Caco-2 (cell line): ENCODE results near the gene ZRANB1. TPM values are rescaled to one million over a fixed set of nuclear protein-coding genes. Genes with fewer than 3 reads are reported as not detected.
A peak's percentile ranks its signal among the peaks of the same experiment; 100 is the strongest.

Source experiments
- BruUV-seq: library from RNA; stranded (reverse); fragments of 400-500 nt; replicated peaks from 2 replicates; lab custom pipeline; 2021; lab: Mats Ljungman, UMichigan
- CTCF ChIA-PET: fragments of 300-600 bp; sonication (Branson Sonifier 250); formaldehyde crosslinking; loops from one replicate; lab custom pipeline; 2022; ENCODE audit warnings: antibody characterized with exemption; lab: Charles Lee
- POLR2A ChIA-PET: fragments of 300-600 bp; sonication (Branson Sonifier 250); formaldehyde crosslinking; loops from one replicate; lab custom pipeline; 2022; ENCODE audit warnings: antibody characterized with exemption; lab: Charles Lee
- DNase-seq, 2 experiments: peaks; one replicate each; pipeline versions ENCODE4 v3.0.0 to v3.0.0-alpha.2; 2020 to 2022
- H3K27me3 ChIP-seq: replicated peaks from 2 replicates; pipeline ENCODE4 v1.6.0; 2011; ENCODE audit warnings: low read length; ENCODE audit not compliant: control insufficient read depth, insufficient read depth
- H3K36me3 ChIP-seq: 2 replicates; pipeline ENCODE4 v1.5.1; 2011; ENCODE audit warnings: low read length; ENCODE audit not compliant: control insufficient read depth, insufficient read depth
- H3K4me1 ChIP-seq: fragments of 250-450 bp; sonication (Bioruptor Pico); 2 replicates; pipeline ENCODE4 v1.5.1; 2020; ENCODE audit warnings: mild to moderate bottlenecking
- H3K4me3 ChIP-seq: 2 replicates; pipeline ENCODE4 v1.5.1; 2011; ENCODE audit warnings: low read depth, mild to moderate bottlenecking, control low read depth, low read length
- H3K9me3 ChIP-seq: fragments of 250-450 bp; sonication (Bioruptor Pico); 2 replicates; pipeline ENCODE4 v1.5.1; 2020; ENCODE audit warnings: mild to moderate bottlenecking, moderate library complexity
- H3K27ac Mint-ChIP-seq: one replicate; pipeline ENCODE4 v1.8.0; 2022; ENCODE audit warnings: mixed read lengths; ENCODE audit not compliant: unreplicated experiment
- H3K27me3 Mint-ChIP-seq: one replicate; pipeline ENCODE4 v1.8.0; 2022; ENCODE audit warnings: mixed read lengths; ENCODE audit not compliant: insufficient read depth, unreplicated experiment
- H3K36me3 Mint-ChIP-seq: one replicate; pipeline ENCODE4 v1.8.0; 2022; ENCODE audit warnings: mild to moderate bottlenecking, mixed read lengths; ENCODE audit not compliant: insufficient read depth, unreplicated experiment
- H3K4me1 Mint-ChIP-seq: one replicate; pipeline ENCODE4 v1.8.0; 2022; ENCODE audit warnings: low read depth, mixed read lengths; ENCODE audit not compliant: unreplicated experiment
- H3K4me3 Mint-ChIP-seq: one replicate; pipeline ENCODE4 v1.8.0; 2022; ENCODE audit warnings: mild to moderate bottlenecking, moderate library complexity, mixed read lengths; ENCODE audit not compliant: unreplicated experiment
- H3K9me3 Mint-ChIP-seq: one replicate; pipeline ENCODE4 v1.8.0; 2022; ENCODE audit warnings: mixed read lengths; ENCODE audit not compliant: unreplicated experiment
- intact Hi-C: fragments of 100-400 bp; cut with micrococcal nuclease; formaldehyde crosslinking; loops from one replicate; pipeline ENCODE4 v1.10.0; 2022; ENCODE audit not compliant: unreplicated experiment
- total RNA-seq: library from RNA; stranded (reverse); gene quantifications from 2 replicates; pipeline ENCODE4 v1.2.3, GENCODE V29; 2022
- TF ChIP-seq, protein P1 (sequence below), 2 experiments: fragments of 200-600 bp in 1 of 2; IDR thresholded peaks; 1 replicate in 1 of 2; 2 replicates in 1 of 2; pipeline versions ENCODE4 v1.5.1 to v1.8.0; 2011 to 2022; ENCODE audit warnings: antibody characterized with exemption in 1 of 2, control low read depth in 1 of 2, inconsistent platforms in 1 of 2, low read depth in 1 of 2, low read length in 1 of 2, mild to moderate bottlenecking in 1 of 2, moderate library complexity in 1 of 2; ENCODE audit not compliant: insufficient read depth in 1 of 2, severe bottlenecking in 1 of 2, unreplicated experiment in 1 of 2

Gene ZRANB1
- total RNA-seq, 1 experiment from 2014 or later = 24.6 TPM

DNA sequence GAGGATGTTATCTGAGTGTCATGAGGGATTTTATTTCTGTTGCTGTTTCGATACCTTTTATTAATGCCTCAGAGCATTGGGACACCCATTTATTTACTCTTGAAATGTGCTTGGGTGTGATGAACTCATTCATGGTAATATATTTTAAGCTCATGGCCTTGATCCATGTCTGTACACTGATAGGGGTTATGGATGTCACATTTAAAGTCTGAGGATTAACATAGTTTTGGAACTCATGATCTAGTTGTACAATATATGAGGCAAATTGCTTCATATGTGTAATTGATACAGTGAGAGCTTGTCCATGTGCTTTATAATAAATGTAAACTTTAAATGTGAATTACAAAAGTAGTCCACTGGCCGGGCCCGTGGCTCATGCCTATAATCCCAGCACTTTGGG, 23.0 kb upstream of the ZRANB1 start:
- Mint-ChIP-seq H3K27ac (peak overlapping the region; percentile 99), H3K27me3 (no peaks in the 10 kb centered on the region), H3K4me3 (peak overlapping the region; percentile 91), H3K4me1 (peaks cover 9% of the 10 kb centered on the region), H3K9me3 (no peaks in the 10 kb centered on the region), H3K36me3 (peaks cover 25% of the 10 kb centered on the region)
- ChIA-PET CTCF (interaction anchor here (0.5 kb wide), 1 partner anchor 35 kb away, joined by 8 read pairs; no protein-coding TSS in a partner anchor), POLR2A (interaction anchor here (0.7 kb wide), 1 partner anchor 117 kb away, joined by 3 read pairs; the partner anchor contains the start of gene ABRAXAS2)
- H3K4me1 ChIP-seq = peaks cover 6% of the 10 kb centered on the region; the same call in 1 of the 2 replicates
- TF ChIP-seq, protein P1, sequence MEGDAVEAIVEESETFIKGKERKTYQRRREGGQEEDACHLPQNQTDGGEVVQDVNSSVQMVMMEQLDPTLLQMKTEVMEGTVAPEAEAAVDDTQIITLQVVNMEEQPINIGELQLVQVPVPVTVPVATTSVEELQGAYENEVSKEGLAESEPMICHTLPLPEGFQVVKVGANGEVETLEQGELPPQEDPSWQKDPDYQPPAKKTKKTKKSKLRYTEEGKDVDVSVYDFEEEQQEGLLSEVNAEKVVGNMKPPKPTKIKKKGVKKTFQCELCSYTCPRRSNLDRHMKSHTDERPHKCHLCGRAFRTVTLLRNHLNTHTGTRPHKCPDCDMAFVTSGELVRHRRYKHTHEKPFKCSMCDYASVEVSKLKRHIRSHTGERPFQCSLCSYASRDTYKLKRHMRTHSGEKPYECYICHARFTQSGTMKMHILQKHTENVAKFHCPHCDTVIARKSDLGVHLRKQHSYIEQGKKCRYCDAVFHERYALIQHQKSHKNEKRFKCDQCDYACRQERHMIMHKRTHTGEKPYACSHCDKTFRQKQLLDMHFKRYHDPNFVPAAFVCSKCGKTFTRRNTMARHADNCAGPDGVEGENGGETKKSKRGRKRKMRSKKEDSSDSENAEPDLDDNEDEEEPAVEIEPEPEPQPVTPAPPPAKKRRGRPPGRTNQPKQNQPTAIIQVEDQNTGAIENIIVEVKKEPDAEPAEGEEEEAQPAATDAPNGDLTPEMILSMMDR (IDR thresholded peaks at IDR 0.05; ENCODE audit: insufficient read depth in 1 of 2, low read depth in 1 of 2, low read length in 1 of 2, severe bottlenecking in 1 of 2, unreplicated experiment in 1 of 2) = no peak
- no TSS peak for BruUV-seq
- H3K36me3 ChIP-seq = no peaks in the 10 kb centered on the region
- H3K9me3 ChIP-seq = no peaks in the 10 kb centered on the region
- H3K27me3 ChIP-seq = no peaks in the 10 kb centered on the region
- DNase-seq = no peak
- peak overlapping the region; percentile 4; the same call in 1 of the 2 replicates for H3K4me3 ChIP-seq
- intact Hi-C loops = loop anchor here (5.0 kb wide), 2 partner anchors 42 to 117 kb away; partner anchors contain the start of gene ABRAXAS2

DNA sequence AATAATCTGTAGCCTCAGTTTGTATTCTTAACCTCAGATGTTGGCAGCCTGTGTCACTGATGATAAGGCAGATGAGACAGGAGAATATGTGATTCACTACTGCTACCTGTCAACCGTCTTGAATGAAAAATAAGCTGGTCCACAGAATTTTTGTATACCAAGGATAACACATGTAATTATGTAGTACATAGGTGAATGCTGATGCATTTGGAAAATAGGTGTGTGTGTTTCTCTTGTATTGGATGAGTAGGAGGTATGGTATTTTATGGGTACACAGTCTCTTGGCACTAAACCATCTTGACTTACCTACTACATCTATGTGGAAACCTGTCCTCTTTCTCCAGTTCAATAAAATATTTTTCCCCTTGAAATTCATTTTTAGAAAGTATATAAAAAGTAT, 20.7 kb upstream of the ZRANB1 start:
- H3K4me1 Mint-ChIP-seq = peaks cover 22% of the 10 kb centered on the region
- peaks cover 32% of the 10 kb centered on the region for H3K36me3 Mint-ChIP-seq
- intact Hi-C loops = no loop called here
- H3K9me3 ChIP-seq = no peaks in the 10 kb centered on the region
- TF ChIP-seq, protein P1 (IDR thresholded peaks at IDR 0.05; ENCODE audit: insufficient read depth in 1 of 2, low read depth in 1 of 2, low read length in 1 of 2, severe bottlenecking in 1 of 2, unreplicated experiment in 1 of 2) = no peak
- no TSS peak for BruUV-seq
- peaks cover 6% of the 10 kb centered on the region; the same call in 1 of the 2 replicates for H3K4me1 ChIP-seq
- ChIA-PET CTCF (no interaction called here), POLR2A (no interaction called here)
- no peak overlapping the region for H3K4me3 ChIP-seq
- DNase-seq = no peak
- no peak overlapping the region for H3K27ac Mint-ChIP-seq
- H3K4me3 Mint-ChIP-seq = no peak overlapping the region
- no peaks in the 10 kb centered on the region for H3K27me3 Mint-ChIP-seq
- no peaks in the 10 kb centered on the region for H3K9me3 Mint-ChIP-seq
- no peaks in the 10 kb centered on the region for H3K36me3 ChIP-seq
- H3K27me3 ChIP-seq = no peaks in the 10 kb centered on the region

DNA sequence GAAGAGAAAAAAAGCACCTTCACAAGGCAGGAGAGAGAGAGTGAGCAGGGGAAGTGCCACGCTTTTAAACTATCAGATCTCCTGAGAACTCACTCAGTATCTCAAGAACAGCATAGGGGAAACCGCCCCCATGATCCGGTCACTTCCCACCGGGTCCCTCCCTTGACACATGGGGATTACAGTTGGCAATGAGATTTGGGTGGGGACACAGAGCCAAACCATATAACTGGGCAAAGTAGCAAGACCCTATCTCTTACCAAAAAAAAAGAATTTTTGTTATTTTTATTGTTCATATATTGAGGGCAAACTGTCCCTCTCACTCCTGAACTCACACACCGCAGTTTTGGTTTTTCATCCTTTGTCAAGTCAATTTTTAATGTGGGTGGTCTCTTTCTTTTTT, 18.2 kb upstream of the ZRANB1 start:
- Mint-ChIP-seq H3K4me3 (no peak overlapping the region), H3K36me3 (peaks cover 26% of the 10 kb centered on the region), H3K27me3 (no peaks in the 10 kb centered on the region), H3K4me1 (peaks cover 22% of the 10 kb centered on the region), H3K9me3 (no peaks in the 10 kb centered on the region), H3K27ac (no peak overlapping the region)
- no peak overlapping the region for H3K4me3 ChIP-seq
- DNase-seq = no peak
- TF ChIP-seq, protein P1 (IDR thresholded peaks at IDR 0.05; ENCODE audit: insufficient read depth in 1 of 2, low read depth in 1 of 2, low read length in 1 of 2, severe bottlenecking in 1 of 2, unreplicated experiment in 1 of 2) = no peak
- no peaks in the 10 kb centered on the region for H3K9me3 ChIP-seq
- intact Hi-C loops = no loop called here
- no TSS peak for BruUV-seq
- ChIA-PET POLR2A (no interaction called here), CTCF (no interaction called here)
- no peaks in the 10 kb centered on the region for H3K27me3 ChIP-seq
- peaks cover 6% of the 10 kb centered on the region; the same call in 1 of the 2 replicates for H3K4me1 ChIP-seq
- H3K36me3 ChIP-seq = no peaks in the 10 kb centered on the region
